OCI-LY3 (cell line): ENCODE results near the gene PLSCR1.

ENCODE experiments used
- H2AFZ ChIP-seq: fragments of 200-600, 300-600 bp; shearing (Covaris generic); 2 replicates; pipeline ENCODE4 v1.6.0; 2014; ENCODE audit warnings: antibody characterized with exemption, low read depth, low read length
- H3K27ac ChIP-seq: fragments of 200-600, 300-600 bp; sonication (generic); 2 replicates; pipeline ENCODE4 v1.5.1; 2014; ENCODE audit warnings: mild to moderate bottlenecking, low read length, moderate library complexity, mixed read lengths
- H3K27me3 ChIP-seq: fragments of 200-600, 300-600 bp; sonication (generic); 2 replicates; pipeline ENCODE4 v1.6.1; 2014; ENCODE audit warnings: low read depth, low read length, mixed read lengths
- H3K36me3 ChIP-seq: fragments of 200-600, 300-600 bp; sonication (generic); replicated peaks from 2 replicates; pipeline ENCODE3; 2014; ENCODE audit warnings: low read depth, low read length, mixed read lengths
- H3K4me1 ChIP-seq: fragments of 300-600, 200-600 bp; sonication (generic); 2 replicates; pipeline ENCODE4 v1.6.1; 2014; ENCODE audit warnings: low read length, mixed read lengths
- H3K4me2 ChIP-seq: fragments of 200-600, 300-600 bp; sonication (generic); 2 replicates; pipeline ENCODE4 v1.6.1; 2014; ENCODE audit warnings: low read length, mixed read lengths
- H3K4me3 ChIP-seq: fragments of 300-600, 200-600 bp; sonication (generic); 2 replicates; pipeline ENCODE4 v1.5.1; 2014; ENCODE audit warnings: antibody characterized with exemption, mild to moderate bottlenecking, low read length, moderate library complexity
- H3K79me2 ChIP-seq: fragments of 300-600, 200-600 bp; shearing (Covaris generic); 2 replicates; pipeline ENCODE4 v1.6.1; 2014; ENCODE audit warnings: mild to moderate bottlenecking, low read length, mixed read lengths
- H3K9ac ChIP-seq: fragments of 300-600, 200-600 bp; shearing (Covaris generic); 2 replicates; pipeline ENCODE4 v1.6.0; 2014; ENCODE audit warnings: mild to moderate bottlenecking, low read length, moderate library complexity
- H3K9me3 ChIP-seq: fragments of 200-600, 300-600 bp; shearing (Covaris generic); 2 replicates; pipeline ENCODE4 v1.6.1; 2014; ENCODE audit warnings: low read length, mixed read lengths; ENCODE audit not compliant: insufficient read depth
- H4K20me1 ChIP-seq: fragments of 200-600, 300-600 bp; sonication (generic); 2 replicates; pipeline ENCODE4 v1.6.1; 2016; ENCODE audit warnings: low read length, mixed read lengths; ENCODE audit not compliant: insufficient read depth
- CTCF ChIP-seq: fragments of 200-600, 300-600 bp; sonication (generic); IDR thresholded peaks from 2 replicates; pipeline ENCODE4 v1.5.1; 2014; ENCODE audit warnings: antibody characterized with exemption, low read length, low read depth
- EZH2phosphoT487 ChIP-seq: fragments of 200-600 bp; shearing (Covaris generic); IDR thresholded peaks from 2 replicates; pipeline ENCODE4 v1.6.1; 2018; ENCODE audit warnings: antibody characterized with exemption, mixed run types, low read depth

The PLSCR1 gene

DNA sequence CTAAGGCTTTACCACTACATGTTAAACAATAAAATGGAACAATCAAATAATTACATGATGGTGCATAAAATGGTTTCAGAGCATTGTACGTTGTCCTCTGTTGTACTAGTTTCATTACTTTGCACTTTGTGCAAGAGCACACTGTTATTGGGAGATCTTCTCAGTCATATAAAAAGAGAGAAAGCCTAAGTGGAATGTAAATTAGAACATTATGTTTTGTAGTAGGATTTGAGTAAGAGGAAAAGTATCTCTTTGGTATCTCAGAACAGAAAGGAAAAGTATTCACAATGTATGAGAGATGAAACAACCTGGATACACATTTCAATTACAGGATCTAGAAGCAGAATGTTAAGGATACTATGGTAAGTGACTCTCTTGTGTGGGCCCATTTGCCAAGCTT is 48.2 kb downstream of the PLSCR1 start:
- H3K27ac ChIP-seq, result no peak overlapping the region
- no peak overlapping the region for H3K4me2 ChIP-seq
- H3K27me3 ChIP-seq, result no peaks in the 10 kb centered on the region
- no peak overlapping the region for H2AFZ ChIP-seq
- no peaks in the 10 kb centered on the region for H4K20me1 ChIP-seq
- H3K9me3 ChIP-seq, result 0 out of 2 replicates have a peak, but pooled peaks cover 3% of the 10 kb centered on the region
- H3K9ac ChIP-seq, result no peak overlapping the region
- H3K4me3 ChIP-seq, result no peak overlapping the region
- no peaks in the 10 kb centered on the region for H3K79me2 ChIP-seq
- H3K4me1 ChIP-seq, result peaks cover 20% of the 10 kb centered on the region
- no peaks in the 10 kb centered on the region for H3K36me3 ChIP-seq
- no peak for TF ChIP-seq CTCF
- no peak for TF ChIP-seq EZH2phosphoT487

- no peaks in the 10 kb centered on the region for H3K79me2 ChIP-seq
- no peak overlapping the region for H3K4me3 ChIP-seq
- H3K4me1 ChIP-seq, result peaks cover 7% of the 10 kb centered on the region
- 0 out of 2 replicates have a peak, but pooled peaks cover 3% of the 10 kb centered on the region for H3K9me3 ChIP-seq
- H4K20me1 ChIP-seq, result no peaks in the 10 kb centered on the region
- H2AFZ ChIP-seq, result no peak overlapping the region
- H3K27me3 ChIP-seq, result no peaks in the 10 kb centered on the region
- no peak overlapping the region for H3K27ac ChIP-seq
- H3K4me2 ChIP-seq, result no peak overlapping the region
- H3K36me3 ChIP-seq, result no peaks in the 10 kb centered on the region
- no peak for TF ChIP-seq CTCF
- no peak for TF ChIP-seq EZH2phosphoT487
- no peak overlapping the region for H3K9ac ChIP-seq
These were observed 50.6 kb downstream of the PLSCR1 start for GRCh38 chr3:146493761-146494160.

- no peaks in the 10 kb centered on the region for H4K20me1 ChIP-seq
- H2AFZ ChIP-seq, result no peak overlapping the region
- H3K36me3 ChIP-seq, result no peaks in the 10 kb centered on the region
- TF ChIP-seq CTCF (no peak), EZH2phosphoT487 (no peak)
- H3K4me2 ChIP-seq, result no peak overlapping the region
- H3K27me3 ChIP-seq, result no peaks in the 10 kb centered on the region
- peaks cover 4% of the 10 kb centered on the region for H3K4me1 ChIP-seq
- H3K27ac ChIP-seq, result no peak overlapping the region
- no peaks in the 10 kb centered on the region for H3K79me2 ChIP-seq
- H3K9ac ChIP-seq, result no peak overlapping the region
- no peak overlapping the region for H3K4me3 ChIP-seq
- 0 out of 2 replicates have a peak, but pooled peaks cover 3% of the 10 kb centered on the region for H3K9me3 ChIP-seq
These were observed 51.2 kb downstream of the PLSCR1 start for GRCh38 chr3:146493221-146493620.

- no peaks in the 10 kb centered on the region for H4K20me1 ChIP-seq
- no peak overlapping the region for H3K9ac ChIP-seq
- TF ChIP-seq EZH2phosphoT487 (no peak), CTCF (no peak)
- H3K27me3 ChIP-seq, result no peaks in the 10 kb centered on the region
- H3K79me2 ChIP-seq, result no peaks in the 10 kb centered on the region
- H3K4me3 ChIP-seq, result no peak overlapping the region
- no peaks in the 10 kb centered on the region for H3K36me3 ChIP-seq
- no peak overlapping the region for H2AFZ ChIP-seq
- H3K27ac ChIP-seq, result no peak overlapping the region
- peaks cover 4% of the 10 kb centered on the region for H3K4me1 ChIP-seq
- 0 out of 2 replicates have a peak, but pooled peaks cover 3% of the 10 kb centered on the region for H3K9me3 ChIP-seq
- H3K4me2 ChIP-seq, result no peak overlapping the region
These were observed 53.1 kb downstream of the PLSCR1 start for GRCh38 chr3:146491303-146491702.
